Neural cell (in vitro differentiated cells): ENCODE results near the gene CHPF. TPM values are rescaled to one million over a fixed set of nuclear protein-coding genes. Genes with fewer than 3 reads are reported as not detected.

Experiments
- H2AFZ ChIP-seq: fragments of 200-600, 300-800 bp; sonication (generic), shearing (Covaris generic); 2 replicates; pipeline ENCODE4 v1.6.0; 2014; ENCODE audit warnings: low read depth, mild to moderate bottlenecking, antibody characterized with exemption, low read length, moderate library complexity
- H3F3A ChIP-seq: fragments of 200-600 bp; shearing (Covaris generic); 2 replicates; pipeline ENCODE4 v1.6.1; 2016; ENCODE audit warnings: mild to moderate bottlenecking, moderate library complexity, mixed read lengths, antibody characterized with exemption, low read length; ENCODE audit not compliant: insufficient read depth, poor library complexity, severe bottlenecking
- H3K27ac ChIP-seq: fragments of 200-600, 300-800 bp; sonication (generic), shearing (Covaris generic); 2 replicates; pipeline ENCODE4 v1.5.1; 2014; ENCODE audit warnings: mild to moderate bottlenecking, low read length, moderate library complexity
- H3K27me3 ChIP-seq: fragments of 300-800, 200-600 bp; sonication (generic), shearing (Covaris generic); 2 replicates; pipeline ENCODE4 v1.6.0; 2014; ENCODE audit warnings: mild to moderate bottlenecking, low read depth, low read length, moderate library complexity; ENCODE audit not compliant: insufficient read depth
- H3K36me3 ChIP-seq: fragments of 300-800, 200-600 bp; sonication (generic), shearing (Covaris generic); 2 replicates; pipeline ENCODE4 v1.5.1; 2014; ENCODE audit warnings: mild to moderate bottlenecking, antibody characterized with exemption, low read length, moderate library complexity; ENCODE audit not compliant: insufficient read depth
- H3K4me2 ChIP-seq: fragments of 300-800, 200-600 bp; sonication (generic), shearing (Covaris generic); 2 replicates; pipeline ENCODE4 v1.6.0; 2014; ENCODE audit warnings: mild to moderate bottlenecking, low read length
- H3K4me3 ChIP-seq: fragments of 300-800, 200-600 bp; sonication (generic), shearing (Covaris generic); 2 replicates; pipeline ENCODE4 v1.5.1; 2014; ENCODE audit warnings: mild to moderate bottlenecking, low read length, moderate library complexity
- H3K79me2 ChIP-seq: fragments of 200-600 bp; shearing (Covaris generic); replicated peaks from 2 replicates; pipeline ENCODE4 v1.6.0; 2014; ENCODE audit warnings: mild to moderate bottlenecking, low read length, moderate library complexity; ENCODE audit not compliant: insufficient read depth
- H3K9ac ChIP-seq: fragments of 300-800, 200-600 bp; sonication (generic), shearing (Covaris generic); 2 replicates; pipeline ENCODE4 v1.6.1; 2016; ENCODE audit warnings: mild to moderate bottlenecking, low read length, mixed read lengths
- H3K9me2 ChIP-seq: fragments of 200-600 bp; shearing (Covaris generic); 2 replicates; pipeline ENCODE4 v1.6.1; 2016; ENCODE audit warnings: mild to moderate bottlenecking, low read length, mixed read lengths; ENCODE audit not compliant: insufficient read depth
- H3K9me3 ChIP-seq: fragments of 200-600, 300-800 bp; sonication (generic), shearing (Covaris generic); 2 replicates; pipeline ENCODE4 v1.6.1; 2016; ENCODE audit warnings: mild to moderate bottlenecking, mixed run types, low read length, moderate library complexity, mixed read lengths
- H4K20me1 ChIP-seq: fragments of 200-600 bp; shearing (Covaris generic); 2 replicates; pipeline ENCODE4 v1.6.1; 2016; ENCODE audit warnings: mild to moderate bottlenecking, mixed run types; ENCODE audit not compliant: insufficient read depth
- EP300 ChIP-seq: fragments of 450-650 bp; conservative IDR thresholded peaks from 2 replicates; pipeline ENCODE4 v1.6.1; 2014; ENCODE audit warnings: antibody characterized with exemption, mild to moderate bottlenecking, moderate library complexity; ENCODE audit not compliant: poor library complexity, severe bottlenecking
- EZH2 ChIP-seq: fragments of 200-600, 300-800 bp; shearing (Covaris generic), sonication (generic); IDR thresholded peaks from 2 replicates; pipeline ENCODE4 v1.6.1; 2014; ENCODE audit warnings: antibody characterized with exemption, low read length, borderline replicate concordance, mild to moderate bottlenecking; ENCODE audit not compliant: insufficient read depth, poor library complexity, severe bottlenecking
- MXI1 ChIP-seq: fragments of 450-650 bp; conservative IDR thresholded peaks from 2 replicates; pipeline ENCODE4 v1.6.1; 2014; ENCODE audit warnings: antibody characterized with exemption, mild to moderate bottlenecking; ENCODE audit not compliant: poor library complexity, severe bottlenecking
- POLR2AphosphoS5 ChIP-seq: IDR thresholded peaks from 2 replicates; pipeline ENCODE4 v1.6.1; 2012
- RAD21 ChIP-seq: fragments of 450-650 bp; conservative IDR thresholded peaks from 2 replicates; pipeline ENCODE4 v1.6.1; 2014; ENCODE audit warnings: antibody characterized with exemption, mild to moderate bottlenecking, moderate library complexity
- REST ChIP-seq: IDR thresholded peaks from 2 replicates; pipeline ENCODE4 v1.6.1; 2012; ENCODE audit warnings: borderline replicate concordance
- SMC3 ChIP-seq: fragments of 450-650 bp; conservative IDR thresholded peaks from 2 replicates; pipeline ENCODE4 v1.6.1; 2014; ENCODE audit warnings: antibody characterized with exemption, mild to moderate bottlenecking, moderate library complexity; ENCODE audit not compliant: poor library complexity
- TAF1 ChIP-seq: IDR thresholded peaks from 2 replicates; pipeline ENCODE4 v1.6.1; 2012; ENCODE audit warnings: low read depth
- polyA plus RNA-seq: library from polyadenylated mRNA; depleted of rRNA; stranded (reverse); fragments of >200 nt; gene quantifications from 2 replicates; pipeline ENCODE4 v1.2.3, GENCODE V29; 2014
- TF ChIP-seq, protein P1 (sequence below): fragments of 450-650 bp; IDR thresholded peaks from 2 replicates; pipeline ENCODE4 v1.5.1; 2014; ENCODE audit warnings: antibody characterized with exemption, mild to moderate bottlenecking, moderate library complexity; ENCODE audit not compliant: poor library complexity, severe bottlenecking

Gene CHPF
- polyA plus RNA-seq, 1 donor from 2014 or later: 28.6 TPM

- no peak for TF ChIP-seq POLR2AphosphoS5
- peak; percentile 92 for TF ChIP-seq RAD21
- TF ChIP-seq EP300: peak; percentile 20
- TF ChIP-seq EZH2: no peak
- TF ChIP-seq MXI1: peak; percentile 64
- TF ChIP-seq, protein P1, sequence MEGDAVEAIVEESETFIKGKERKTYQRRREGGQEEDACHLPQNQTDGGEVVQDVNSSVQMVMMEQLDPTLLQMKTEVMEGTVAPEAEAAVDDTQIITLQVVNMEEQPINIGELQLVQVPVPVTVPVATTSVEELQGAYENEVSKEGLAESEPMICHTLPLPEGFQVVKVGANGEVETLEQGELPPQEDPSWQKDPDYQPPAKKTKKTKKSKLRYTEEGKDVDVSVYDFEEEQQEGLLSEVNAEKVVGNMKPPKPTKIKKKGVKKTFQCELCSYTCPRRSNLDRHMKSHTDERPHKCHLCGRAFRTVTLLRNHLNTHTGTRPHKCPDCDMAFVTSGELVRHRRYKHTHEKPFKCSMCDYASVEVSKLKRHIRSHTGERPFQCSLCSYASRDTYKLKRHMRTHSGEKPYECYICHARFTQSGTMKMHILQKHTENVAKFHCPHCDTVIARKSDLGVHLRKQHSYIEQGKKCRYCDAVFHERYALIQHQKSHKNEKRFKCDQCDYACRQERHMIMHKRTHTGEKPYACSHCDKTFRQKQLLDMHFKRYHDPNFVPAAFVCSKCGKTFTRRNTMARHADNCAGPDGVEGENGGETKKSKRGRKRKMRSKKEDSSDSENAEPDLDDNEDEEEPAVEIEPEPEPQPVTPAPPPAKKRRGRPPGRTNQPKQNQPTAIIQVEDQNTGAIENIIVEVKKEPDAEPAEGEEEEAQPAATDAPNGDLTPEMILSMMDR: peak; percentile 100
- peak; percentile 100 for TF ChIP-seq SMC3
- no peak for TF ChIP-seq REST
- TF ChIP-seq TAF1: no peak
- Histone ChIP-seq H3F3A (no peaks in the 10 kb centered on the region), H3K4me3 (peak overlapping the region; percentile 90), H3K27me3 (no peaks in the 10 kb centered on the region), H2AFZ (no peak overlapping the region), H4K20me1 (peaks cover 2% of the 10 kb centered on the region), H3K9ac (no peak overlapping the region), H3K9me3 (no peaks in the 10 kb centered on the region), H3K4me2 (no peak overlapping the region), H3K79me2 (peaks cover 17% of the 10 kb centered on the region), H3K36me3 (peaks cover 5% of the 10 kb centered on the region), H3K27ac (no peak overlapping the region), H3K9me2 (no peaks in the 10 kb centered on the region)
Observed at GRCh38 chr2:219541611-219542180, 1.9 kb downstream of the CHPF start.

DNA sequence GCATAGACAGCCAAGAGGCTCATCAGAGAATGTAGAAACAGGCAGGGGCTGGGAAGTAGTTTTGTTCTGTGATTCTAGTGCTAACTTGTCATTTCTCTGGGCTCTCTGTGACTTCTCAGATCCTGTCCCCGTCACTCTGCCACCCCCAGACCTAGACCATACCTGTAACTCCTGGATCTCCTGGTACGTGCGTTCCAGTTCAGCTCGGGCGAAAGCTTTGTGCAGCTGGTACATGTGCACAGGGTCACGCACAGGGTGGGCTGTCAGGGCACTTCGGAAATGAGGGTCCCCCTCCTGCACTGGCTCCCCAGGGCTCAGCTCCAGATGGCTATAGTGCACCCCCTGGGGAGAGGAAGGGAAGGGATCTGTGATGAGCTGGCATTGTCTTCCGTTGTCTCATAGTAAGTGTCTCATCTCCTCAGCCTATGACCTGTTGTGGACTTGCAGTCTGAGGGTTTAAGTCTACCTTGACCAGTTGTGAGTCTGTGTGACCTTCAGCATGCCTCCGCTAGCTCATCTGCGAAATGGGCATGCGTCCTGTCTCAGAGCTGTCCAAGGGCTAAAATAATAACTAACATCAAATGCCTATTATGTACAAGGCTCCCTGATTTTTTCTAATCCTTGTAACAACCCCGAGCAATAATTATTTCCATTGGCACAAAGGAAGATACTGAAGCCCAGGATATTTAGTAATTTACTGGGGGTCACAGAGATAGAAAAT, 2.7 kb downstream of the CHPF start:
- Histone ChIP-seq H3F3A (no peaks in the 10 kb centered on the region), H3K27ac (no peak overlapping the region), H3K9me2 (no peaks in the 10 kb centered on the region), H3K4me3 (no peak overlapping the region), H3K79me2 (peaks cover 17% of the 10 kb centered on the region), H4K20me1 (peaks cover 2% of the 10 kb centered on the region), H3K9ac (no peak overlapping the region), H3K9me3 (no peaks in the 10 kb centered on the region), H3K36me3 (peaks cover 5% of the 10 kb centered on the region), H3K4me2 (no peak overlapping the region), H2AFZ (no peak overlapping the region), H3K27me3 (no peaks in the 10 kb centered on the region)
- no peak for TF ChIP-seq TAF1
- TF ChIP-seq EP300: no peak
- TF ChIP-seq REST: no peak
- no peak for TF ChIP-seq MXI1
- TF ChIP-seq RAD21: no peak
- no peak for TF ChIP-seq EZH2
- no peak for TF ChIP-seq SMC3
- no peak for TF ChIP-seq POLR2AphosphoS5
- TF ChIP-seq, protein P1: no peak
